Measurements from ENCODE around the gene RXFP1.

Gene RXFP1

DNA sequence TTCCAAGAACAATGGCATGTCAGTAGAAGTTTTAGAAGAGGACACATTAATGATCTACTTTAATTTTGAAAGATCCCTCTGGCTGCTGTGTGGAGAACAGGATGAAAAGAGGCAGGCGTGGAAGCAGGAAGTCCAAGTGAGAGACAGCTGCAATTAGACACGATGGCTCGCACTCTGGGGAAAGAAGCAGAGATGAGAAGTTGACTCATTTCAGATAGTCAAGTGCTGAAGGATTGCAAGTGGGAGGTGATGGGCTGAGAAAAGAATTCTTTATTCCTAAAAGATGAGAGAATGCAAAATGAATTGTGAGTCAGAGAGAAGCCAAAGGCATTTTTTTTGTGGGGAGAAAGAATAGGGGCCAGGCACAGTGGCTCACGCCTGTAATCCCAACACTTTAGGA lies 16.5 kb downstream of the RXFP1 start:
- ATAC-seq, result no peak
- TF ChIP-seq OSR1 (CRISPR knock-in tag; IDR thresholded peaks at IDR 0.05) (no peak), TOX (CRISPR knock-in tag; IDR thresholded peaks at IDR 0.05; ENCODE audit: borderline replicate concordance) (no peak), ISL1 (CRISPR knock-in tag; IDR thresholded peaks at IDR 0.05) (no peak), RARB (CRISPR knock-in tag; IDR thresholded peaks at IDR 0.05) (no peak), ZNF565 (CRISPR knock-in tag; conservative IDR thresholded peaks at IDR 0.05; ENCODE audit: low read depth) (no peak)
- TF ChIP-seq, protein P1, sequence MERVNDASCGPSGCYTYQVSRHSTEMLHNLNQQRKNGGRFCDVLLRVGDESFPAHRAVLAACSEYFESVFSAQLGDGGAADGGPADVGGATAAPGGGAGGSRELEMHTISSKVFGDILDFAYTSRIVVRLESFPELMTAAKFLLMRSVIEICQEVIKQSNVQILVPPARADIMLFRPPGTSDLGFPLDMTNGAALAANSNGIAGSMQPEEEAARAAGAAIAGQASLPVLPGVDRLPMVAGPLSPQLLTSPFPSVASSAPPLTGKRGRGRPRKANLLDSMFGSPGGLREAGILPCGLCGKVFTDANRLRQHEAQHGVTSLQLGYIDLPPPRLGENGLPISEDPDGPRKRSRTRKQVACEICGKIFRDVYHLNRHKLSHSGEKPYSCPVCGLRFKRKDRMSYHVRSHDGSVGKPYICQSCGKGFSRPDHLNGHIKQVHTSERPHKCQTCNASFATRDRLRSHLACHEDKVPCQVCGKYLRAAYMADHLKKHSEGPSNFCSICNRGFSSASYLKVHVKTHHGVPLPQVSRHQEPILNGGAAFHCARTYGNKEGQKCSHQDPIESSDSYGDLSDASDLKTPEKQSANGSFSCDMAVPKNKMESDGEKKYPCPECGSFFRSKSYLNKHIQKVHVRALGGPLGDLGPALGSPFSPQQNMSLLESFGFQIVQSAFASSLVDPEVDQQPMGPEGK (CRISPR knock-in tag; IDR thresholded peaks at IDR 0.05; ENCODE audit: borderline replicate concordance), result no peak
- TF ChIP-seq, protein P2, sequence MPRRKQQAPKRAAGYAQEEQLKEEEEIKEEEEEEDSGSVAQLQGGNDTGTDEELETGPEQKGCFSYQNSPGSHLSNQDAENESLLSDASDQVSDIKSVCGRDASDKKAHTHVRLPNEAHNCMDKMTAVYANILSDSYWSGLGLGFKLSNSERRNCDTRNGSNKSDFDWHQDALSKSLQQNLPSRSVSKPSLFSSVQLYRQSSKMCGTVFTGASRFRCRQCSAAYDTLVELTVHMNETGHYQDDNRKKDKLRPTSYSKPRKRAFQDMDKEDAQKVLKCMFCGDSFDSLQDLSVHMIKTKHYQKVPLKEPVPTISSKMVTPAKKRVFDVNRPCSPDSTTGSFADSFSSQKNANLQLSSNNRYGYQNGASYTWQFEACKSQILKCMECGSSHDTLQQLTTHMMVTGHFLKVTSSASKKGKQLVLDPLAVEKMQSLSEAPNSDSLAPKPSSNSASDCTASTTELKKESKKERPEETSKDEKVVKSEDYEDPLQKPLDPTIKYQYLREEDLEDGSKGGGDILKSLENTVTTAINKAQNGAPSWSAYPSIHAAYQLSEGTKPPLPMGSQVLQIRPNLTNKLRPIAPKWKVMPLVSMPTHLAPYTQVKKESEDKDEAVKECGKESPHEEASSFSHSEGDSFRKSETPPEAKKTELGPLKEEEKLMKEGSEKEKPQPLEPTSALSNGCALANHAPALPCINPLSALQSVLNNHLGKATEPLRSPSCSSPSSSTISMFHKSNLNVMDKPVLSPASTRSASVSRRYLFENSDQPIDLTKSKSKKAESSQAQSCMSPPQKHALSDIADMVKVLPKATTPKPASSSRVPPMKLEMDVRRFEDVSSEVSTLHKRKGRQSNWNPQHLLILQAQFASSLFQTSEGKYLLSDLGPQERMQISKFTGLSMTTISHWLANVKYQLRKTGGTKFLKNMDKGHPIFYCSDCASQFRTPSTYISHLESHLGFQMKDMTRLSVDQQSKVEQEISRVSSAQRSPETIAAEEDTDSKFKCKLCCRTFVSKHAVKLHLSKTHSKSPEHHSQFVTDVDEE (CRISPR knock-in tag; IDR thresholded peaks at IDR 0.05), result no peak
- TF ChIP-seq, protein P3, sequence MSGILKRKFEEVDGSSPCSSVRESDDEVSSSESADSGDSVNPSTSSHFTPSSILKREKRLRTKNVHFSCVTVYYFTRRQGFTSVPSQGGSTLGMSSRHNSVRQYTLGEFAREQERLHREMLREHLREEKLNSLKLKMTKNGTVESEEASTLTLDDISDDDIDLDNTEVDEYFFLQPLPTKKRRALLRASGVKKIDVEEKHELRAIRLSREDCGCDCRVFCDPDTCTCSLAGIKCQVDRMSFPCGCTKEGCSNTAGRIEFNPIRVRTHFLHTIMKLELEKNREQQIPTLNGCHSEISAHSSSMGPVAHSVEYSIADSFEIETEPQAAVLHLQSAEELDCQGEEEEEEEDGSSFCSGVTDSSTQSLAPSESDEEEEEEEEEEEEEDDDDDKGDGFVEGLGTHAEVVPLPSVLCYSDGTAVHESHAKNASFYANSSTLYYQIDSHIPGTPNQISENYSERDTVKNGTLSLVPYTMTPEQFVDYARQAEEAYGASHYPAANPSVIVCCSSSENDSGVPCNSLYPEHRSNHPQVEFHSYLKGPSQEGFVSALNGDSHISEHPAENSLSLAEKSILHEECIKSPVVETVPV (CRISPR knock-in tag; IDR thresholded peaks at IDR 0.05), result no peak

- TF ChIP-seq ISL1 (CRISPR knock-in tag; IDR thresholded peaks at IDR 0.05), result no peak
- TF ChIP-seq ARNTL (CRISPR knock-in tag; IDR thresholded peaks at IDR 0.05; ENCODE audit: borderline replicate concordance, low read depth), result no peak
- TF ChIP-seq ZNF70 (CRISPR knock-in tag; IDR thresholded peaks at IDR 0.05), result no peak
- no peak for TF ChIP-seq SNAI2 (CRISPR knock-in tag; IDR thresholded peaks at IDR 0.05)
- TF ChIP-seq, protein P1 (CRISPR knock-in tag; IDR thresholded peaks at IDR 0.05; ENCODE audit: borderline replicate concordance), result no peak
- TF ChIP-seq ESRRG (CRISPR knock-in tag; IDR thresholded peaks at IDR 0.05), result no peak
- no peak for TF ChIP-seq ZC3H10 (CRISPR knock-in tag; IDR thresholded peaks at IDR 0.05)
- no peak for TF ChIP-seq ZNF565 (CRISPR knock-in tag; conservative IDR thresholded peaks at IDR 0.05; ENCODE audit: low read depth)
- TF ChIP-seq, protein P4, sequence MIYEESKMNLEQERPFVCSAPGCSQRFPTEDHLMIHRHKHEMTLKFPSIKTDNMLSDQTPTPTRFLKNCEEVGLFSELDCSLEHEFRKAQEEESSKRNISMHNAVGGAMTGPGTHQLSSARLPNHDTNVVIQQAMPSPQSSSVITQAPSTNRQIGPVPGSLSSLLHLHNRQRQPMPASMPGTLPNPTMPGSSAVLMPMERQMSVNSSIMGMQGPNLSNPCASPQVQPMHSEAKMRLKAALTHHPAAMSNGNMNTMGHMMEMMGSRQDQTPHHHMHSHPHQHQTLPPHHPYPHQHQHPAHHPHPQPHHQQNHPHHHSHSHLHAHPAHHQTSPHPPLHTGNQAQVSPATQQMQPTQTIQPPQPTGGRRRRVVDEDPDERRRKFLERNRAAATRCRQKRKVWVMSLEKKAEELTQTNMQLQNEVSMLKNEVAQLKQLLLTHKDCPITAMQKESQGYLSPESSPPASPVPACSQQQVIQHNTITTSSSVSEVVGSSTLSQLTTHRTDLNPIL (CRISPR knock-in tag; IDR thresholded peaks at IDR 0.05; ENCODE audit: low read depth), result no peak
- TF ChIP-seq CSDC2 (CRISPR knock-in tag; IDR thresholded peaks at IDR 0.05), result no peak
- no peak for TF ChIP-seq ZNF8 (CRISPR knock-in tag; IDR thresholded peaks at IDR 0.05)
- no peak for TF ChIP-seq RARB (CRISPR knock-in tag; IDR thresholded peaks at IDR 0.05)
- no peak for TF ChIP-seq BACH2 (CRISPR knock-in tag; IDR thresholded peaks at IDR 0.05; ENCODE audit: borderline replicate concordance)
- TF ChIP-seq POU6F1 (CRISPR knock-in tag; IDR thresholded peaks at IDR 0.05; ENCODE audit: borderline replicate concordance, low read depth), result no peak
- no peak for TF ChIP-seq TCF4 (CRISPR knock-in tag; IDR thresholded peaks at IDR 0.05; ENCODE audit: borderline replicate concordance)
- TF ChIP-seq TOX (CRISPR knock-in tag; IDR thresholded peaks at IDR 0.05; ENCODE audit: borderline replicate concordance), result no peak
- no peak for TF ChIP-seq ZFP3 (CRISPR knock-in tag; IDR thresholded peaks at IDR 0.05)
- TF ChIP-seq, protein P3 (CRISPR knock-in tag; IDR thresholded peaks at IDR 0.05), result no peak
- no peak for ATAC-seq
These were observed 17.2 kb downstream of the RXFP1 start for GRCh38 chr4:158538911-158539310.

Measured in SK-N-SH treated with all-trans-retinoic acid at 6 μM for 48 hours (cell line).